GM21717 (cell line): ENCODE measurements around the gene MAGEB17.

Source experiments
- ATAC-seq: cut with Tn5 transposase; IDR thresholded peaks from one replicate; pipeline ENCODE4 v1.9.1; 2021; ENCODE audit warnings: mild to moderate bottlenecking, moderate library complexity; ENCODE audit not compliant: unreplicated experiment

Gene MAGEB17

GRCh38 chrX:16205840-16206239 is 38.6 kb downstream of the MAGEB17 start:
- ATAC-seq: no peak

GRCh38 chrX:16207634-16208033 is 40.4 kb downstream of the MAGEB17 start:
- ATAC-seq: no peak

- ATAC-seq: no peak
Observed at GRCh38 chrX:16208601-16209000, 41.3 kb downstream of the MAGEB17 start.

- no peak for ATAC-seq
Observed at GRCh38 chrX:16210061-16210460, 42.8 kb downstream of the MAGEB17 start.

DNA sequence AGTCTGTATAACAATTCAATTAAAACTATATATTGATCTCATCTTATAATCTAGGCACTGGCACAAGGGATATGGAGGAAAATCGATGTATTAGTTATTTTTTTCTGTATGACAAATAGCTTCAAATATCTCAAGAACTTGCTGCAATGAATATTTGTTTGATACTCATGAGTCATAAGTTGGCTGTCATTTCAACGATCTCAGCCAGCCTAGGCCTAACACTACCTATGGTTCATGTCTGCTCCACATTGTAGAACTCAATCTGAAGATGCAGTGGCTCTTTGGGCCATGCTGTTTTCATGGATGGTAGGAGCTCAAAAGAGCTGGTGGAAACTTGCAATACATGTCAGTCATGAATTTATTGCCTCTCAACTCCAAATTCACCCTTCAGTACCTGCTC is 44.7 kb downstream of the MAGEB17 start:
- no peak for ATAC-seq

GRCh38 chrX:16212436-16212835 is 45.2 kb downstream of the MAGEB17 start:
- no peak for ATAC-seq

- no peak for ATAC-seq
Observed at GRCh38 chrX:16213961-16214360, 46.7 kb downstream of the MAGEB17 start.

DNA sequence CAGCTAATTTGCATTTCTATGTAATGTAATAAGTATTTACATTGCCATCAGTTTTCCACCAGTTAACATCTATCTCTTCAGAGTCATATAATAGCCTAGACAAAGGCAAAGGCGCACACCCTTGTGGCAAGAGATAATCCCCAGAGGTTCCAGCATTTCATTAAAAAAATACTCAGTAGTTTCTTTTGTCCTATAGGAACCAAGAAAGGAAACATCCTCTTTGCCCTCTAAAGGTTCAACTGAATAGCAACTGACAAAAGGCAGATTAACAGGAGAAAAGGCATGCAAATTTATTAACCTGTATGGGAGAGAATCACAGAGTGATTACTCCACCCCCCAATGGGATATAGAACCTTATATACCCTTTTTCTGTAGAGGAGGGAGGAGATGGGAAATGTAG is 48.4 kb downstream of the MAGEB17 start:
- no peak for ATAC-seq
